Epidermal melanocyte (primary cell): Measurements from ENCODE around the gene RCAN2.
"Not testable (repeated sequence)": the region's sequence is repeated elsewhere in the genome, so short reads cannot be mapped to it uniquely, and the experiment has no call there.

Experiments used
- DNase-seq: peaks from one replicate; pipeline ENCODE4 v3.0.0; 2011; ENCODE audit warnings: low spot score; ENCODE audit not compliant: insufficient read length

The RCAN2 gene

DNA sequence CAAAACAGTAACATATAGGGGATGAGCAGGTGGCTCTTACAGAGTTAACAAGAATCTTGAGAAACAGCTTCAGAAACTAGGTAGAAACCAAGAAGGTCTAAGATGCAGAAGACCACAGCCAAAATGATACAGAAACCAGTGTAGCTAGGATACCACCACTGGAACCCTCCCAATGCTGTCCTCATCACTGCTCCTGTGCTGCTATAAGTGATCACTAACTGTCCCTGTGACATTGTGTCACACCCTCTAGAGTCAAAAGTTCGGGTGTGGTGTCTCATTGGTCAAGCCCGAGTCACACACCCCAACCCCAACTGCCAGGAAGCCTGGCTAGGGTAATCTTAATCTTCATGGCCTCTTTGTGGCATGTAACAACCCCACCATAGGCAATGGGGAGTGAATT is 153.1 kb downstream of the RCAN2 start:
- DNase-seq = no peak

DNA sequence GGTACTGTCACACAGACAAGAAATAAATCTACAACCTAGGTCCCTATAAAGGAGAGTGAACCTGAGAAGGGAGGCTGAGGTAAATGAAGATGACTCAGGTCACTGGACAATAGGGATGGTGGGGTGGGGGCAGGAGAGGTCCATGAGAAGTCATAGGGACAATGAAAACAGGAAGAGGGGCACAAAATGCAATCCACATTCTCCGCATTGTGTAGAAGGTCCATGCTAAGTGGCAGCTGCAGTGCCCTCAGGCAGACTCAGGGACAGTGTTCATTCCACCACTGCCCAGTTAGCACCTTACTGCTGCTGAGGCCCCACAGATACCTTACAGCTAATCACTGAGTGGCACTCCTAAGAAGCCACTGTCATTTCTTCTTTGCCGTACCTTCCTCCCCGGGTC is 156.8 kb downstream of the RCAN2 start:
- no peak for DNase-seq

DNA sequence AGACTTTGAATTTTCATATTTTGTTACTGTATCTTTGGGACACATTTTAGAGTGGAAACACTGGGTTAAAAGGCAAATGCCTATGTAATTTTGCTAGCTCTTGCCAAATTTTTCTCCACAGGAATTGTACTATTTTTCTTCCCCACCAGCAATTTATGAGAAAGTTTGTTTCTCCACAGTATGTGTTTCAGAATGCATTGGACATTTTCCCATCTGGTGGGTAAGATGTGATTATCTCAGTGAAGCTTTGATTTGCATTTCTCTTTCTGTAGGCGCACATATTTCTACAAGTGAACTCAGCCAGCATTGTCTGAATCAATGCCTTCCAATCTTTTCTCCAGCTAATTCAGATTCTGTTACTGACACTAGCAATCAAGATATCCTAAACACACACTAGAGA is 157.8 kb downstream of the RCAN2 start:
- DNase-seq = no peak

- DNase-seq = not testable (repeated sequence)
Observed at GRCh38 chr6:46332448-46332847, 158.8 kb downstream of the RCAN2 start.

- DNase-seq = no peak
Observed at GRCh38 chr6:46331461-46331860, 159.8 kb downstream of the RCAN2 start.

- no peak for DNase-seq
Observed at GRCh38 chr6:46329568-46329967, 161.7 kb downstream of the RCAN2 start.

GRCh38 chr6:46327779-46328178 is 163.5 kb downstream of the RCAN2 start:
- no peak for DNase-seq

GRCh38 chr6:46325561-46326530 is 165.4 kb downstream of the RCAN2 start:
- no peak for DNase-seq

- DNase-seq = no peak
Observed at GRCh38 chr6:46324706-46325105, 166.5 kb downstream of the RCAN2 start.

GRCh38 chr6:46323966-46324622 is 167.2 kb downstream of the RCAN2 start:
- DNase-seq = no peak

GRCh38 chr6:46323312-46323965 is 167.8 kb downstream of the RCAN2 start:
- DNase-seq = no peak

- no peak for DNase-seq
Observed at GRCh38 chr6:46320505-46320904, 170.7 kb downstream of the RCAN2 start.

GRCh38 chr6:46315589-46315988 is 175.7 kb downstream of the RCAN2 start:
- no peak for DNase-seq

DNA sequence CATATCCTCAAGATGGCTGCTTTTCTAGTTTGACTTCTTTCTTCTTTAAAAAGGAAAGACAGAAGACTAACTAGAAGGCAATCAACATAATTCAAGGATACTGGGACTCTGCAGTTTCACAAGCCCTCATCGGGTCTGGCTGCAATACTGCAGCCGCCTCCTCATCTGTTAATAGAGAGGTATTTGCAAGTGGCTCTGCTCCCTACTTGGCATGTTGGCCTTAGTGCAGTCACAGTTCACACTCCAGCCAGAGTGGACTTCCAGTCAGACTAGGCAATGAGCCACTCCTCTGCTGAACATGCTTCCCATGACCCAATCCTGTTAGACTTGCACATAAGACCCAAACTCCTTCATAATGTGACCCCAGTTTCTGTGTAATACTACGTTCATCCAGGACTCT is 178.6 kb downstream of the RCAN2 start:
- DNase-seq = no peak

- no peak for DNase-seq
Observed at GRCh38 chr6:46310196-46310595, 181.1 kb downstream of the RCAN2 start.

GRCh38 chr6:46306431-46306830 is 184.8 kb downstream of the RCAN2 start:
- no peak for DNase-seq

DNA sequence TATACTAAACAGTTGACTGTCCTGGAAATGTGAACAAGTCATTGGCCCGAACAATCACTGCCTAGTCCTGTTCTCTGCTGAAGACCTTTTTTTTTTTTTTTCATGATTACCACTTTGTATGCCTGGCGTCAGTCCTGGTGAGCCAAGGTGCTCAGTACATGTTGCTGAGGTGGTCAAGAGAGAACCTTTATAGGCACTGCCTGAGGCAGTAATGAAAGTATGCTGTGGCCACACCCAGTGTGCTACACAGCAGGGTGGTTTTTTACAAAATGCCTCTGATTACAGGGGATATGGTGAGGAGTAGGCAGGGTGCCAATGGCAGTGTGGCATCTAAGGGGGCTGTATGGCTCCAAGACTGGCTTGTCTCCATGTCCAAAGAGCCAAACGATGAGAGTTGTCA is 185.4 kb downstream of the RCAN2 start:
- no peak for DNase-seq

GRCh38 chr6:46305236-46305635 is 186.0 kb downstream of the RCAN2 start:
- no peak for DNase-seq

GRCh38 chr6:46302816-46303215 is 188.4 kb downstream of the RCAN2 start:
- no peak for DNase-seq

DNA sequence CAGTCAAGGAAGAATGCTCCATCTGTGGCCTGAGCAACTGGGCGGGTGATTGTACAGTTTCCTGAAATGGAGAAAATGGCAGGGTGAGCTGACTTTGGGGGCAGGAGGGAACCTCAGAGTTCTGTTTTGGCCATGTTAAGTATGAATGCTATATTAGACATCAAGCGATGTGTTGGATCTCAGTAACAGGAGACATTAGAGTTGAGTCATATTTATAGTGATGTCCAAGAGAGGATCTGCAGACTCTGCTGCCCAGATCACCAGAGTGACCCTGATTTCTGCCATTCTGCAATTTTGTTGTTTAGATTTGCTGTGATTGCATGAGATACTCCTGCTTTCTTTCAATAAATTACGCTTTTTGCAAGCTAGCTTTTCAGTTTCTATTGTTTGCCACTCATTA is 189.1 kb downstream of the RCAN2 start:
- no peak for DNase-seq

DNA sequence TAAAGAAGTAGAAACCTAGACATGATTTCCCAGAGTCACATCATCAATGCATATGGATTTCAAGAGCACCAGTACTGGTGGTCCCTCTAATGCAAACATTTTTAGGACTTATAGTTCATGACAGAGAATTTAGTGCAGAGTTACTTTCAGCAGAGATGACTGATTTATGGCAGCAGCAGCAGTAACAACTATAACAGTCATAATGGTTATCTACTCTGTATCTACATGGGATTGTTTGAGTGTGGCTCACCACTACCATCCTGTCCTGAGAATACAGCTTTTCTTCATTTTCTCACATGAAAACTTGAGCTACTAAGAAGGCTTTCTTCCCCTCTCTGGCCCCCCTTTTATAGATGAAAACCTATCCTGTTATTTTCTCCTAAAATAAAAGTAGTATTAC is 192.0 kb downstream of the RCAN2 start:
- no peak for DNase-seq

DNA sequence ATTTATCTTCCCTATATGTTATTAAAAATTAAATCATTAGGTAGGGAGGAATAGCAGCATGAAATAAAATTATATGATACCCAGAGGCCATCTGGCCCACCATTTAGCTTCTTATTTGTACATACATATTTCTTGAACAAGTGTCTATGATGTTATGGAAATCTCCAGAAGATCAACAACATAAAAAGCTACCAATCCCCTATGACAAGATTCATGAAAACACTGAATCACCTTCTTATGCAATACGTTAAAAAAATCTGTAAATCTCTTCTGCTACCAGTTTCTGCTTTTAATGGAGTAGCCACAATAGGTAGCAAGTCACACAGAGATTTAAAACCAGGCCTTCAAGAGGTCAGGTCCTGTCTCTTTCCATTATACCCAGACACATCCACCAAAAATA is 194.7 kb downstream of the RCAN2 start:
- DNase-seq = no peak
